HepG2 (cell line): ENCODE measurements around the gene KRTAP12-1. TPM values are rescaled to one million over a fixed set of nuclear protein-coding genes. Genes with fewer than 3 reads are reported as not detected.

Experiments
- ARNT2 ChIP-seq: sonication (generic); formaldehyde crosslinking; IDR thresholded peaks from 2 replicates; pipeline ENCODE4 v1.8.0; 2022; ENCODE audit warnings: mild to moderate bottlenecking, low read depth, missing genetic modification reagents, moderate library complexity
- ARNTL ChIP-seq: sonication (generic); formaldehyde crosslinking; IDR thresholded peaks from 2 replicates; pipeline ENCODE4 v1.4.0; 2020; ENCODE audit warnings: mild to moderate bottlenecking, missing genetic modification reagents
- BCL6 ChIP-seq: IDR thresholded peaks from 2 replicates; pipeline ENCODE4 v1.6.1; 2016; ENCODE audit warnings: missing genetic modification reagents, missing compliant biosample characterization
- CENPT ChIP-seq: sonication (generic); formaldehyde crosslinking; IDR thresholded peaks from 2 replicates; pipeline ENCODE4 v1.8.0; 2022; ENCODE audit warnings: low read depth, mild to moderate bottlenecking, moderate library complexity, missing genetic modification reagents
- FOXM1 ChIP-seq: sonication (generic); formaldehyde crosslinking; IDR thresholded peaks from 2 replicates; pipeline ENCODE4 v1.5.0; 2020; ENCODE audit warnings: missing genetic modification reagents
- GFI1 ChIP-seq: sonication (generic); formaldehyde crosslinking; IDR thresholded peaks from 2 replicates; pipeline ENCODE4 v1.5.0; 2020; ENCODE audit warnings: missing genetic modification reagents, mild to moderate bottlenecking, borderline replicate concordance
- HDAC1 ChIP-seq: sonication (generic); formaldehyde crosslinking; IDR thresholded peaks from 2 replicates; pipeline ENCODE4 v1.5.1; 2020; ENCODE audit warnings: mild to moderate bottlenecking, missing genetic modification reagents
- KLF9 ChIP-seq: IDR thresholded peaks from 2 replicates; pipeline ENCODE4 v1.6.1; 2016; ENCODE audit warnings: low read depth
- NCOR1 ChIP-seq: fragments of 200-600 bp; sonication (generic); IDR thresholded peaks from 2 replicates; pipeline ENCODE4 v1.7.0; 2017; ENCODE audit warnings: antibody characterized with exemption, low read length, borderline replicate concordance
- PHF20 ChIP-seq: sonication (generic); formaldehyde crosslinking; IDR thresholded peaks from 2 replicates; pipeline ENCODE4 v1.5.0; 2020; ENCODE audit warnings: mild to moderate bottlenecking, missing genetic modification reagents
- PHF21A ChIP-seq: sonication (generic); formaldehyde crosslinking; IDR thresholded peaks from 2 replicates; pipeline ENCODE4 v1.5.0; 2020; ENCODE audit warnings: mild to moderate bottlenecking, missing genetic modification reagents
- ZNF225 ChIP-seq: sonication (generic); formaldehyde crosslinking; IDR thresholded peaks from 2 replicates; pipeline ENCODE4 v1.4.0; 2020; ENCODE audit warnings: mild to moderate bottlenecking, missing genetic modification reagents
- ZNF775 ChIP-seq: sonication (generic); formaldehyde crosslinking; IDR thresholded peaks from 2 replicates; pipeline ENCODE4 v1.4.0; 2020; ENCODE audit warnings: missing genetic modification reagents, mild to moderate bottlenecking, moderate library complexity, borderline replicate concordance
- ZNF841 ChIP-seq: sonication (generic); formaldehyde crosslinking; IDR thresholded peaks from 2 replicates; pipeline ENCODE4 v1.8.1; 2023; ENCODE audit warnings: missing genetic modification reagents, borderline replicate concordance
- ZSCAN20 ChIP-seq: sonication (generic); formaldehyde crosslinking; IDR thresholded peaks from 2 replicates; pipeline ENCODE4 v1.4.0; 2020; ENCODE audit warnings: missing genetic modification reagents, mild to moderate bottlenecking, borderline replicate concordance
- polyA plus RNA-seq, 8 experiments: library from polyadenylated mRNA; depleted of rRNA in 3 of 8; stranded (reverse) in 7 of 8; unstranded in 1 of 8; fragments of >200 nt; fragmentation: Illumina TruSeq in 4 of 8; extraction: Trizol in 4 of 8; gene quantifications; 2 replicates each; pipeline versions ENCODE4 v1.2.1 to v1.2.3, GENCODE V29; 2011 to 2016; ENCODE audit warnings: low read depth in 4 of 8, missing spikeins in 1 of 8, mixed read lengths in 1 of 8; ENCODE audit not compliant: insufficient read depth in 1 of 8
- total RNA-seq, 5 experiments: library from RNA; depleted of rRNA; stranded (reverse); fragments of >200 nt; fragmentation: Illumina TruSeq; extraction: Trizol; gene quantifications; 2 replicates each; pipeline ENCODE4 v1.2.3, GENCODE V29; 2016; ENCODE audit warnings: low read depth in 1 of 5
- TF ChIP-seq, protein P1 (sequence below): fragments of 450-650 bp; IDR thresholded peaks from 2 replicates; pipeline ENCODE4 v1.6.1; 2017
- TF ChIP-seq, protein P2 (sequence below), 2 experiments: sonication (generic) in 1 of 2; formaldehyde crosslinking in 1 of 2; IDR thresholded peaks; 2 replicates each; pipeline versions ENCODE4 v1.4.0 to v1.6.1; 2016 to 2020; ENCODE audit warnings: borderline replicate concordance in 1 of 2, low read depth in 1 of 2, mild to moderate bottlenecking in 1 of 2, missing genetic modification reagents in 1 of 2
- TF ChIP-seq, protein P3 (sequence below): sonication (generic); formaldehyde crosslinking; IDR thresholded peaks from 2 replicates; pipeline ENCODE4 v1.4.0; 2020; ENCODE audit warnings: missing genetic modification reagents, borderline replicate concordance

Gene KRTAP12-1
- total and polyA plus RNA-seq, 2 of the 13 experiments (the other 11 are each of a cell fraction or from before 2014, with no cell fraction given): not detected

DNA sequence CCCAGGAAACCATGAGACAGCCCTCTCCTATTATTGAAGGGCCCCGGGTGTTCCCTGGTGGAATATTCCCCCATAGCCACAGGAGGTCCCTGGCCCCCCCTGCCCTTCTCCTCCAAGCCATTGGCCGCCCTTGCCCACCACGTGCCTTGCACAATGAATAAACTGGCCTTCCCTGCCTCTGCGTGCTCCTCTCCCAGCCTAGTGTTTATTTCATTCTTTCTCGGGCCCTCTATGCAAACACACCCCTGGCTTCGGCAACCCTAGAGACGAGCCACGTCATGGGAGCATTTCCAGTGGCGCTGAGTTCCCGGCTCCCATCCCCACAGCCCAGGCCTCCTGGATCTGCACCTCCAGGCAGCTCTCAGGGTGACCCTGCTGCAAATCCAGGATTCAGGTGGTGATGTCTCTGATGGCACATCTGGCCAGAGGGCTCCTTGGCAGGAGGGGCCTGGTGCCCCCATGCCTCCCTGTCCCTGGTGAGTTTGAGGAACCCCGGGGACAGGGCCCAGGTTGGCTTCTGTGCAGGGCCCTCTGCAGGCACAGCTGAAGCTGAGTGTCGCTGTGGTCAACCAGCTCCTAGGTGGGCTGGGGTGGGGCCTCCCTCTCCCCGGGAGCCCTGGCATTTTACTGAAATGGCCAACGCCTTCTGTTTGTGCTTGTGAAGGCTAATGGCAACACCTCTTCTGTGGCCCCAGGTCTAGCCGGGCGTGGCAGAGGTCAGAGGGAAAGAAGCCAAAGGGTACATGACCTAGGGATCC lies 21.2 kb upstream of the KRTAP12-1 start (continued):
- TF ChIP-seq, protein P1, sequence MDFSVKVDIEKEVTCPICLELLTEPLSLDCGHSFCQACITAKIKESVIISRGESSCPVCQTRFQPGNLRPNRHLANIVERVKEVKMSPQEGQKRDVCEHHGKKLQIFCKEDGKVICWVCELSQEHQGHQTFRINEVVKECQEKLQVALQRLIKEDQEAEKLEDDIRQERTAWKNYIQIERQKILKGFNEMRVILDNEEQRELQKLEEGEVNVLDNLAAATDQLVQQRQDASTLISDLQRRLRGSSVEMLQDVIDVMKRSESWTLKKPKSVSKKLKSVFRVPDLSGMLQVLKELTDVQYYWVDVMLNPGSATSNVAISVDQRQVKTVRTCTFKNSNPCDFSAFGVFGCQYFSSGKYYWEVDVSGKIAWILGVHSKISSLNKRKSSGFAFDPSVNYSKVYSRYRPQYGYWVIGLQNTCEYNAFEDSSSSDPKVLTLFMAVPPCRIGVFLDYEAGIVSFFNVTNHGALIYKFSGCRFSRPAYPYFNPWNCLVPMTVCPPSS: no peak
- TF ChIP-seq PHF20 (CRISPR knock-in tag): peak; percentile 43; the same call in 1 of the 2 replicates
- TF ChIP-seq HDAC1: peak; percentile 46; the same call in 1 of the 2 replicates
- TF ChIP-seq, protein P2, sequence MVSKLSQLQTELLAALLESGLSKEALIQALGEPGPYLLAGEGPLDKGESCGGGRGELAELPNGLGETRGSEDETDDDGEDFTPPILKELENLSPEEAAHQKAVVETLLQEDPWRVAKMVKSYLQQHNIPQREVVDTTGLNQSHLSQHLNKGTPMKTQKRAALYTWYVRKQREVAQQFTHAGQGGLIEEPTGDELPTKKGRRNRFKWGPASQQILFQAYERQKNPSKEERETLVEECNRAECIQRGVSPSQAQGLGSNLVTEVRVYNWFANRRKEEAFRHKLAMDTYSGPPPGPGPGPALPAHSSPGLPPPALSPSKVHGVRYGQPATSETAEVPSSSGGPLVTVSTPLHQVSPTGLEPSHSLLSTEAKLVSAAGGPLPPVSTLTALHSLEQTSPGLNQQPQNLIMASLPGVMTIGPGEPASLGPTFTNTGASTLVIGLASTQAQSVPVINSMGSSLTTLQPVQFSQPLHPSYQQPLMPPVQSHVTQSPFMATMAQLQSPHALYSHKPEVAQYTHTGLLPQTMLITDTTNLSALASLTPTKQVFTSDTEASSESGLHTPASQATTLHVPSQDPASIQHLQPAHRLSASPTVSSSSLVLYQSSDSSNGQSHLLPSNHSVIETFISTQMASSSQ (IDR thresholded peaks at IDR 0.05; ENCODE audit: low read depth): no peak
- TF ChIP-seq, protein P2 (CRISPR knock-in tag; IDR thresholded peaks at IDR 0.05; ENCODE audit: borderline replicate concordance): no peak
- TF ChIP-seq FOXM1 (CRISPR knock-in tag): no peak
- TF ChIP-seq NCOR1: no peak
- no peak for TF ChIP-seq BCL6 (CRISPR knock-in tag)
- TF ChIP-seq ZNF841 (CRISPR knock-in tag): no peak
- peak; percentile 85 for TF ChIP-seq PHF21A (CRISPR knock-in tag)
- TF ChIP-seq CENPT (CRISPR knock-in tag): no peak
- TF ChIP-seq, protein P3, sequence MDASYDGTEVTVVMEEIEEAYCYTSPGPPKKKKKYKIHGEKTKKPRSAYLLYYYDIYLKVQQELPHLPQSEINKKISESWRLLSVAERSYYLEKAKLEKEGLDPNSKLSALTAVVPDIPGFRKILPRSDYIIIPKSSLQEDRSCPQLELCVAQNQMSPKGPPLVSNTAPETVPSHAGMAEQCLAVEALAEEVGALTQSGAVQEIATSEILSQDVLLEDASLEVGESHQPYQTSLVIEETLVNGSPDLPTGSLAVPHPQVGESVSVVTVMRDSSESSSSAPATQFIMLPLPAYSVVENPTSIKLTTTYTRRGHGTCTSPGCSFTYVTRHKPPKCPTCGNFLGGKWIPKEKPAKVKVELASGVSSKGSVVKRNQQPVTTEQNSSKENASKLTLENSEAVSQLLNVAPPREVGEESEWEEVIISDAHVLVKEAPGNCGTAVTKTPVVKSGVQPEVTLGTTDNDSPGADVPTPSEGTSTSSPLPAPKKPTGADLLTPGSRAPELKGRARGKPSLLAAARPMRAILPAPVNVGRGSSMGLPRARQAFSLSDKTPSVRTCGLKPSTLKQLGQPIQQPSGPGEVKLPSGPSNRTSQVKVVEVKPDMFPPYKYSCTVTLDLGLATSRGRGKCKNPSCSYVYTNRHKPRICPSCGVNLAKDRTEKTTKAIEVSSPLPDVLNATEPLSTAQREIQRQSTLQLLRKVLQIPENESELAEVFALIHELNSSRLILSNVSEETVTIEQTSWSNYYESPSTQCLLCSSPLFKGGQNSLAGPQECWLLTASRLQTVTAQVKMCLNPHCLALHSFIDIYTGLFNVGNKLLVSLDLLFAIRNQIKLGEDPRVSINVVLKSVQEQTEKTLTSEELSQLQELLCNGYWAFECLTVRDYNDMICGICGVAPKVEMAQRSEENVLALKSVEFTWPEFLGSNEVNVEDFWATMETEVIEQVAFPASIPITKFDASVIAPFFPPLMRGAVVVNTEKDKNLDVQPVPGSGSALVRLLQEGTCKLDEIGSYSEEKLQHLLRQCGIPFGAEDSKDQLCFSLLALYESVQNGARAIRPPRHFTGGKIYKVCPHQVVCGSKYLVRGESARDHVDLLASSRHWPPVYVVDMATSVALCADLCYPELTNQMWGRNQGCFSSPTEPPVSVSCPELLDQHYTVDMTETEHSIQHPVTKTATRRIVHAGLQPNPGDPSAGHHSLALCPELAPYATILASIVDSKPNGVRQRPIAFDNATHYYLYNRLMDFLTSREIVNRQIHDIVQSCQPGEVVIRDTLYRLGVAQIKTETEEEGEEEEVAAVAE (CRISPR knock-in tag): 0 out of 2 replicates have a peak, but pooled peaks have one; percentile 50
- TF ChIP-seq ARNTL: peak; percentile 79
- TF ChIP-seq GFI1 (CRISPR knock-in tag): no peak
- TF ChIP-seq ZNF775 (CRISPR knock-in tag): no peak
- TF ChIP-seq KLF9 (CRISPR knock-in tag): no peak
- no peak for TF ChIP-seq ARNT2 (CRISPR knock-in tag)
- TF ChIP-seq ZNF225: no peak
- no peak for TF ChIP-seq ZSCAN20 (CRISPR knock-in tag)
